ENCODE measurements around the gene MFAP4. TPM values are rescaled to one million over a fixed set of nuclear protein-coding genes. Genes with fewer than 3 reads are reported as not detected.

The MFAP4 gene
- polyA plus RNA-seq, 1 donor from 2014 or later: not detected

GRCh38 chr17:19343256-19343630, 43.7 kb downstream of the MFAP4 start:
- H3K9ac ChIP-seq (ENCODE audit: low read length): no peak overlapping the region
- H3K27me3 ChIP-seq (ENCODE audit: insufficient read depth, low read depth, low read length): no peaks in the 10 kb centered on the region
- H3K9me2 ChIP-seq (ENCODE audit: insufficient read depth, low read length): no peaks in the 10 kb centered on the region
- no peaks in the 10 kb centered on the region for H4K20me1 ChIP-seq (ENCODE audit: insufficient read depth)
- no peaks in the 10 kb centered on the region for H3K79me2 ChIP-seq (replicated peaks; ENCODE audit: insufficient read depth, low read length)
- no peak overlapping the region for H2AFZ ChIP-seq (ENCODE audit: low read depth, low read length)
- no peak overlapping the region for H3K4me3 ChIP-seq (ENCODE audit: low read length)
- H3K36me3 ChIP-seq (ENCODE audit: insufficient read depth, low read length): no peaks in the 10 kb centered on the region
- H3K9me3 ChIP-seq (ENCODE audit: low read length): no peaks in the 10 kb centered on the region
- no peak overlapping the region for H3K27ac ChIP-seq (ENCODE audit: low read length)
- TF ChIP-seq SMC3 (conservative IDR thresholded peaks at IDR 0.05; ENCODE audit: poor library complexity) (no peak), EP300 (conservative IDR thresholded peaks at IDR 0.05; ENCODE audit: poor library complexity, severe bottlenecking) (no peak), RAD21 (conservative IDR thresholded peaks at IDR 0.05) (no peak), CTCF (IDR thresholded peaks at IDR 0.05; ENCODE audit: poor library complexity, severe bottlenecking) (no peak), EZH2 (IDR thresholded peaks at IDR 0.05; ENCODE audit: borderline replicate concordance, insufficient read depth, low read length, poor library complexity, severe bottlenecking) (no peak), POLR2AphosphoS5 (IDR thresholded peaks at IDR 0.05) (no peak), MXI1 (conservative IDR thresholded peaks at IDR 0.05; ENCODE audit: poor library complexity, severe bottlenecking) (no peak), TAF1 (IDR thresholded peaks at IDR 0.05; ENCODE audit: low read depth) (no peak), REST (IDR thresholded peaks at IDR 0.05; ENCODE audit: borderline replicate concordance) (no peak)
- H3F3A ChIP-seq (ENCODE audit: insufficient read depth, low read length, poor library complexity, severe bottlenecking): no peaks in the 10 kb centered on the region
- H3K4me2 ChIP-seq (ENCODE audit: low read length): no peak overlapping the region

GRCh38 chr17:19342611-19343255, 44.3 kb downstream of the MFAP4 start:
- Histone ChIP-seq H3K79me2 (replicated peaks; ENCODE audit: insufficient read depth, low read length) (no peaks in the 10 kb centered on the region), H3K27ac (ENCODE audit: low read length) (no peak overlapping the region), H3K9ac (ENCODE audit: low read length) (no peak overlapping the region), H3K4me2 (ENCODE audit: low read length) (no peak overlapping the region), H3K4me3 (ENCODE audit: low read length) (no peak overlapping the region), H3K36me3 (ENCODE audit: insufficient read depth, low read length) (no peaks in the 10 kb centered on the region), H3K27me3 (ENCODE audit: insufficient read depth, low read depth, low read length) (no peaks in the 10 kb centered on the region), H3F3A (ENCODE audit: insufficient read depth, low read length, poor library complexity, severe bottlenecking) (no peaks in the 10 kb centered on the region), H3K9me3 (ENCODE audit: low read length) (no peaks in the 10 kb centered on the region), H3K9me2 (ENCODE audit: insufficient read depth, low read length) (no peaks in the 10 kb centered on the region), H2AFZ (ENCODE audit: low read depth, low read length) (no peak overlapping the region), H4K20me1 (ENCODE audit: insufficient read depth) (no peaks in the 10 kb centered on the region)
- TF ChIP-seq POLR2AphosphoS5 (IDR thresholded peaks at IDR 0.05): peak; percentile 26
- TF ChIP-seq REST (IDR thresholded peaks at IDR 0.05; ENCODE audit: borderline replicate concordance): no peak
- no peak for TF ChIP-seq SMC3 (conservative IDR thresholded peaks at IDR 0.05; ENCODE audit: poor library complexity)

Data from neural cell (in vitro differentiated cells).